CD14-positive monocyte (primary cell): ENCODE measurements around the gene RC3H1. TPM values are rescaled to one million over a fixed set of nuclear protein-coding genes. Genes with fewer than 3 reads are reported as not detected.

Experiments used
- DNase-seq, 3 donors: peaks; one replicate each; pipeline ENCODE4 v3.0.0-alpha.2; 2011 to 2022
- H2AFZ ChIP-seq: 2 replicates; pipeline ENCODE4 v1.6.0; 2012; ENCODE audit warnings: mild to moderate bottlenecking, low read depth, low read length, inconsistent platforms; ENCODE audit not compliant: insufficient read depth, poor library complexity, severe bottlenecking
- H3K27ac ChIP-seq, 2 donors: 1 replicate in 1 of 2; 2 replicates in 1 of 2; pipeline ENCODE4 v1.5.1; 2012 to 2013; ENCODE audit warnings: low read length in 2 of 2, control low read depth in 1 of 2, inconsistent platforms in 1 of 2, low read depth in 1 of 2, mild to moderate bottlenecking in 1 of 2
- H3K27me3 ChIP-seq, 2 donors: one replicate each; pipeline versions ENCODE4 v1.6.0 to v1.6.1; 2011 to 2013; ENCODE audit warnings: low read length in 2 of 2; ENCODE audit not compliant: control insufficient read depth in 2 of 2, insufficient read depth in 2 of 2
- H3K36me3 ChIP-seq, 2 donors: replicated peaks in 1 of 2; 1 replicate in 1 of 2; 2 replicates in 1 of 2; pipeline versions ENCODE4 v1.5.1 to v1.6.1; 2012 to 2013; ENCODE audit warnings: low read length in 2 of 2, control low read depth in 1 of 2, inconsistent platforms in 1 of 2, mild to moderate bottlenecking in 1 of 2; ENCODE audit not compliant: insufficient read depth in 2 of 2, control insufficient read depth in 1 of 2
- H3K4me1 ChIP-seq, 2 donors: 1 replicate in 1 of 2; 2 replicates in 1 of 2; pipeline versions ENCODE4 v1.5.1 to v1.6.1; 2012 to 2013; ENCODE audit warnings: low read length in 2 of 2, control low read depth in 1 of 2, inconsistent platforms in 1 of 2, mild to moderate bottlenecking in 1 of 2, moderate library complexity in 1 of 2; ENCODE audit not compliant: insufficient read depth in 2 of 2, control insufficient read depth in 1 of 2
- H3K4me2 ChIP-seq: replicated peaks from 2 replicates; pipeline ENCODE3; 2012; ENCODE audit warnings: low read length, moderate library complexity, mild to moderate bottlenecking; ENCODE audit not compliant: poor library complexity, severe bottlenecking; ENCODE audit errors: extremely low read depth
- H3K4me3 ChIP-seq, 3 experiments: fragments of 200-600 bp in 1 of 3; sonication (generic) in 1 of 3; replicated peaks in 1 of 3; 1 replicate in 2 of 3; 2 replicates in 1 of 3; pipeline ENCODE4 v1.5.1; 2011 to 2013; ENCODE audit warnings: low read length in 3 of 3, mild to moderate bottlenecking in 3 of 3, control low read depth in 2 of 3, low read depth in 2 of 3, inconsistent platforms in 1 of 3, moderate library complexity in 1 of 3
- H3K79me2 ChIP-seq: 2 replicates; pipeline ENCODE4 v1.6.0; 2012; ENCODE audit warnings: mild to moderate bottlenecking, control low read depth, inconsistent platforms, low read length, moderate library complexity; ENCODE audit not compliant: insufficient read depth
- H3K9ac ChIP-seq: 2 replicates; pipeline ENCODE4 v1.6.0; 2017; ENCODE audit warnings: low read length, mild to moderate bottlenecking; ENCODE audit not compliant: insufficient read depth, poor library complexity, severe bottlenecking
- H3K9me3 ChIP-seq, 2 donors: replicated peaks in 1 of 2; 1 replicate in 1 of 2; 2 replicates in 1 of 2; pipeline versions ENCODE4 v1.5.1 to v1.6.1; 2012 to 2013; ENCODE audit warnings: low read length in 2 of 2, control low read depth in 1 of 2; ENCODE audit not compliant: control insufficient read depth in 1 of 2, insufficient read depth in 1 of 2
- H4K20me1 ChIP-seq: 2 replicates; pipeline ENCODE4 v1.6.0; 2012; ENCODE audit warnings: mild to moderate bottlenecking, low read length, control low read depth, moderate library complexity; ENCODE audit not compliant: insufficient read depth
- H3K27ac Mint-ChIP-seq, 7 donors: one replicate each; pipeline ENCODE4 v1.8.0; 2020; ENCODE audit warnings: mild to moderate bottlenecking in 7 of 7, mixed read lengths in 7 of 7, moderate library complexity in 6 of 7, inconsistent platforms in 2 of 7
- H3K27me3 Mint-ChIP-seq, 3 donors: one replicate each; pipeline ENCODE4 v1.8.0; 2021 to 2022; ENCODE audit warnings: low read depth in 3 of 3, mild to moderate bottlenecking in 3 of 3, mixed read lengths in 3 of 3, moderate library complexity in 3 of 3, inconsistent platforms in 1 of 3
- H3K36me3 Mint-ChIP-seq, 2 donors: one replicate each; pipeline ENCODE4 v1.8.0; 2020; ENCODE audit warnings: mixed read lengths in 2 of 2, inconsistent platforms in 1 of 2, mild to moderate bottlenecking in 1 of 2
- H3K4me1 Mint-ChIP-seq: one replicate; pipeline ENCODE4 v1.8.0; 2020; ENCODE audit warnings: mild to moderate bottlenecking, mixed read lengths
- H3K4me3 Mint-ChIP-seq, 2 donors: one replicate each; pipeline ENCODE4 v1.8.0; 2020; ENCODE audit warnings: mild to moderate bottlenecking in 2 of 2, mixed read lengths in 2 of 2, moderate library complexity in 1 of 2
- H3K9me3 Mint-ChIP-seq, 7 donors: one replicate each; pipeline ENCODE4 v1.8.0; 2020 to 2022; ENCODE audit warnings: mixed read lengths in 7 of 7, mild to moderate bottlenecking in 6 of 7, moderate library complexity in 6 of 7, inconsistent platforms in 2 of 7
- WGBS: methylation state at CpG from one replicate; pipeline ENCODE4 v1.1.5; 2013; ENCODE audit warnings: missing lambda C conversion rate; ENCODE audit not compliant: insufficient coverage; 5-methylcytosine and 5-hydroxymethylcytosine counted together
- intact Hi-C, 2 donors: fragments of 100-400 bp; cut with micrococcal nuclease; formaldehyde crosslinking; loops; one replicate each; pipeline versions ENCODE4 v1.15.0 to v1.15.1; 2023
- polyA plus RNA-seq, 3 donors: library from polyadenylated mRNA; depleted of rRNA in 1 of 3; unstranded in 2 of 3; stranded (reverse) in 1 of 3; fragments of 300-500 nt in 2 of 3; fragments of >200 nt in 1 of 3; fragmentation: Illumina TruSeq in 2 of 3; gene quantifications; 1 replicate in 2 of 3; 2 replicates in 1 of 3; pipeline ENCODE4 v1.2.3, GENCODE V29; 2012 to 2021
- TF ChIP-seq, protein P1 (sequence below): fragments of 200-600 bp; IDR thresholded peaks from one replicate; pipeline ENCODE4 v1.8.0; 2022; ENCODE audit warnings: antibody characterized with exemption, mild to moderate bottlenecking

The RC3H1 gene
- polyA plus RNA-seq, 3 donors = 3.8 to 17.3 (median 7.8) TPM

DNA sequence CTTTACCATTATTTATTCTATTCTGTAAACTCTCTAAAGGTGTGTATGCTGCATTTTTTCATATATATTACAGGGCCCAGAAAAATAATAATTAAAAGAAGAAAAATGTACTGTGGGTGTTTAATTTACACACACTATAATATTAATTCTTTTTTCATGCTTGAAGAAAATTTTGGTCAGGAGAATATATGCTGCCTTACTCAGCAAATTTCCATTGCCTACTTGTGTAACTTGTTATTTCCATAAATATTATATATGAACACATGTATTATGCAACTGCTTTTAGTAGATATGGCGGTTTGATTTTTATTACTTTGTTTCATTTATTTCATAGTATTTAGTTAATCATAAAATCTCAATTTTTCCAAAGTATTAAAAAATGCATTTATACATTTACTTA lies 58.7 kb downstream of the RC3H1 start:
- TF ChIP-seq, protein P1, sequence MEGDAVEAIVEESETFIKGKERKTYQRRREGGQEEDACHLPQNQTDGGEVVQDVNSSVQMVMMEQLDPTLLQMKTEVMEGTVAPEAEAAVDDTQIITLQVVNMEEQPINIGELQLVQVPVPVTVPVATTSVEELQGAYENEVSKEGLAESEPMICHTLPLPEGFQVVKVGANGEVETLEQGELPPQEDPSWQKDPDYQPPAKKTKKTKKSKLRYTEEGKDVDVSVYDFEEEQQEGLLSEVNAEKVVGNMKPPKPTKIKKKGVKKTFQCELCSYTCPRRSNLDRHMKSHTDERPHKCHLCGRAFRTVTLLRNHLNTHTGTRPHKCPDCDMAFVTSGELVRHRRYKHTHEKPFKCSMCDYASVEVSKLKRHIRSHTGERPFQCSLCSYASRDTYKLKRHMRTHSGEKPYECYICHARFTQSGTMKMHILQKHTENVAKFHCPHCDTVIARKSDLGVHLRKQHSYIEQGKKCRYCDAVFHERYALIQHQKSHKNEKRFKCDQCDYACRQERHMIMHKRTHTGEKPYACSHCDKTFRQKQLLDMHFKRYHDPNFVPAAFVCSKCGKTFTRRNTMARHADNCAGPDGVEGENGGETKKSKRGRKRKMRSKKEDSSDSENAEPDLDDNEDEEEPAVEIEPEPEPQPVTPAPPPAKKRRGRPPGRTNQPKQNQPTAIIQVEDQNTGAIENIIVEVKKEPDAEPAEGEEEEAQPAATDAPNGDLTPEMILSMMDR = no peak
- intact Hi-C loops = no loop called here
- Histone ChIP-seq H3K9me3 (no peaks in the 10 kb centered on the region), H3K9ac (no peak overlapping the region), H3K4me2 (no peak overlapping the region), H3K4me3 (no peak overlapping the region), H2AFZ (no peak overlapping the region), H4K20me1 (peaks cover 69% of the 10 kb centered on the region), H3K4me1 (peaks cover 0 to 5% of the 10 kb centered on the region in 2 donors), H3K27ac (no peak overlapping the region), H3K27me3 (no peaks in the 10 kb centered on the region), H3K79me2 (peaks cover 24% of the 10 kb centered on the region), H3K36me3 (peaks cover 93 to 96% of the 10 kb centered on the region in 2 donors)
- H3K27me3 Mint-ChIP-seq = no peaks in the 10 kb centered on the region
- WGBS = no CpG with 5 or more reads among the region's 1 CpG
- DNase-seq = no peak
- no peak overlapping the region for H3K27ac Mint-ChIP-seq
- peaks cover 3% of the 10 kb centered on the region for H3K4me1 Mint-ChIP-seq
- no peak overlapping the region for H3K4me3 Mint-ChIP-seq
- H3K36me3 Mint-ChIP-seq = peaks cover 78 to 90% of the 10 kb centered on the region in 2 donors
- no peaks in the 10 kb centered on the region for H3K9me3 Mint-ChIP-seq

DNA sequence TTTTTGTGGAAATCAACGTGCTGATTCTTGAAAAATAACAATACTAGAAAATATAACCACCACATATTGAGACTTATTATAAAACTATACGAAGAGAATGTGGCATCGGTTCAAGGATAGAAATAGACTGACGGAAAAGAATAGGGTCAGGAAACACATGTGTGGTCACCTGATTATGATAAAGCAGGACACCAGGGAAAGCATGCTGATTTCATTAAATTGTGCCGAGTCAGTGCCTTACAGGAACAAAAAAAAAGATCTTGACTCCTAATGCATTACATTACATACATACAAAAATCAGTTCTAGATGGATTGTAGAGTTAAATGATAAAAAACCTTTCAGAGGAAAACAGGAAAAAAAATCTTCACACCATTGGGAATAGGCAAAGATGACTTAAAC lies 61.5 kb downstream of the RC3H1 start:
- Mint-ChIP-seq H3K9me3 (no peaks in the 10 kb centered on the region), H3K36me3 (peaks cover 69 to 89% of the 10 kb centered on the region in 2 donors), H3K27me3 (no peaks in the 10 kb centered on the region), H3K4me3 (no peak overlapping the region), H3K27ac (peak overlapping the region in 4 of 7 donors; percentile 30 to 61 (median 53)), H3K4me1 (peaks cover 3% of the 10 kb centered on the region)
- Histone ChIP-seq H3K9me3 (no peaks in the 10 kb centered on the region), H3K36me3 (peaks cover 89 to 99% of the 10 kb centered on the region in 2 donors), H4K20me1 (peaks cover 86% of the 10 kb centered on the region), H3K27me3 (no peaks in the 10 kb centered on the region), H3K79me2 (peaks cover 37% of the 10 kb centered on the region), H3K9ac (no peak overlapping the region), H3K4me1 (peaks cover 0 to 5% of the 10 kb centered on the region in 2 donors), H2AFZ (no peak overlapping the region), H3K4me2 (no peak overlapping the region), H3K4me3 (no peak overlapping the region), H3K27ac (peak overlapping the region in 1 of 2 donors; percentile 65)
- WGBS = no CpG with 5 or more reads among the region's 5 CpGs
- peak in 1 of 3 donors; percentile 15 for DNase-seq
- intact Hi-C loops = no loop called here
- TF ChIP-seq, protein P1 = no peak
